ENCODE results near the gene CRTC3. TPM values are rescaled to one million over a fixed set of nuclear protein-coding genes. Genes with fewer than 3 reads are reported as not detected.

CRTC3 gene
- total RNA-seq, 2 donors from 2014 or later = 44.1 to 69.4 TPM

DNA sequence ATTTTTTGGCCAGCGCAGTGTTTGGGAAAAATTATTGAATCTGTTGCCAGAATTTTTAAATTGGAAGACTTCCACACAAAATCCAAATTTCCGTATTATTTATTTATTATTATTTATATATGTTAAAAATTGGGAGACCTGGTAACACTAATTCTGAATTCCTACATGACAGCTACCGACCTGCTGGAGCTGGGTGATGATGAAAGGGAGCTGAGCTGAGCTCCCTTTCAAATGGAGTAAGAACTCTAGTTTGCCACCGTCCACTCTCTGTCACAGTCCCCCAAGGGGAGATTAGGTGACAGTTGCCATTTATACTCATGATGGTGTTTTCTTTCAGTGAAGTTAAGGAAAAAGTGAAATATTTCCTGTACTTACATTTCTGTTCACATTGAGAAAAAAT, 1.4 kb downstream of the CRTC3 start:
- Mint-ChIP-seq H3K9me3 (no peaks in the 10 kb centered on the region), H3K4me3 (peak overlapping the region; percentile 98), H3K36me3 (no peaks in the 10 kb centered on the region), H3K4me1 (ENCODE audit: low read depth in 2 of 2) (peaks cover 36 to 51% of the 10 kb centered on the region in 2 donors), H3K27ac (peak overlapping the region; percentile 80 to 93), H3K27me3 (no peaks in the 10 kb centered on the region)
- ATAC-seq = no peak
- no peak for DNase-seq (ENCODE audit: low spot score)

DNA sequence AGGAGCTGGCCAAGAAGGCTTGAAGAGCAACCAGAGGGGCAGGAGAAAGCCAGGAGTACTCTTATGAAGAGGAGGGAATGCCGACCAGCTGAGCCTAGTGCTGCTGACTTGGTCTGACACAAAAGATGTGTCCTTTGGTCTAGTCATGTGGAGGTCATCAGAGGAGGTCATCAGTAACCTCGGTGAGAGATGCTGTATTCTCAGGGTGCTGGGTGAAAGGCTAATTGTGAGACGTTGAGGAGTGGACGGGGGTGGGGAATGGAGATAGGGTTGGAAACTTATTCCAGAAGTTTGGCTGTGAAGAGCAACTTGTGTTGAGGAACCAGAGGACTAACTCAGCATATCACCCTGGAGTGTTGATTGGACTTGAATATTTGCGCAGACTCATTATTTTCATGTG, 5.5 kb downstream of the CRTC3 start:
- no peak for DNase-seq (ENCODE audit: low spot score)
- Mint-ChIP-seq H3K36me3 (peaks cover 6% of the 10 kb centered on the region), H3K4me3 (no peak overlapping the region), H3K27ac (peak overlapping the region in 1 of 2 donors; percentile 10), H3K4me1 (ENCODE audit: low read depth in 2 of 2) (peaks cover 46 to 56% of the 10 kb centered on the region in 2 donors), H3K27me3 (no peaks in the 10 kb centered on the region), H3K9me3 (no peaks in the 10 kb centered on the region)
- no peak for ATAC-seq

DNA sequence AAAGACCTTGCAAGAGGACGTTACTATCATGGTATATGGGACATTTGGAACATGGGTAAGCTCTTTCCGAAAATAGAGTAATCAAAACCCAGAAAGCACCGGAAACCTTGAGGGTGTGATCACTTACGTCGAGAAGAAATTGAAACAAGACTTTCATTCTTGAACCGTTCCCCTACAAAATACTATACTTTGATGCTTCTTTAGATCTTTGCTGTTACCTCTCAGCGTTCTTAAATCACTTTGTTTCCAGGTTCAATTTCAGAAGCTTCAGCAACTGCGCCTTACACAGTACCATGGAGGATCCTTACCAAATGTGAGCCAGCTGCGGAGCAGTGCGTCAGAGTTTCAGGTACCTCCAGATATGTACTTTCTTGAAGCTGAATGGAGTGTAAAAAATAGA, 10.1 kb downstream of the CRTC3 start:
- no peak for ATAC-seq
- Mint-ChIP-seq H3K27me3 (no peaks in the 10 kb centered on the region), H3K4me1 (ENCODE audit: low read depth in 2 of 2) (peaks cover 21 to 31% of the 10 kb centered on the region in 2 donors), H3K9me3 (no peaks in the 10 kb centered on the region), H3K36me3 (peaks cover 6% of the 10 kb centered on the region), H3K4me3 (peak overlapping the region; percentile 61), H3K27ac (peak overlapping the region in 1 of 2 donors; percentile 86)
- DNase-seq (ENCODE audit: low spot score) = no peak

DNA sequence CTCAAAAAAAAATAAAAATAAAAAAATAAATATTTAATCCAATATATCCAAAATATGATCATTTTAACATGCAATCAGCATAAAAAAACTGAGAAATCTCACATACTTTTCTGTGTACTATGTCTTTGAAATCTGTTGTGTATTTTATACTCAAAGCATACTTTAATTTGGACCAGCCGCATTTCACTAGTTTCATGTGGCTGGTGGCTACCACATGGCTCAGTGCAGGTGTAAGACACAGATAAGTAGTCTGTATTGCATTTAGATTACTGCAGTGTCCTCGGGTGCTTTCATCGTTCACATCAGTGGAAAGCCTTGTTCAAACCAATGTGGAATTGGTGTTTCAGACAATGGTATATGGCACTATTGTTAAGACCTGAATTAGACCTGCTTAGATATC, 11.0 kb downstream of the CRTC3 start:
- Mint-ChIP-seq H3K27me3 (no peaks in the 10 kb centered on the region), H3K4me3 (no peak overlapping the region), H3K36me3 (peaks cover 6% of the 10 kb centered on the region), H3K4me1 (ENCODE audit: low read depth in 2 of 2) (peaks cover 18 to 29% of the 10 kb centered on the region in 2 donors), H3K9me3 (no peaks in the 10 kb centered on the region), H3K27ac (no peak overlapping the region)
- ATAC-seq (no peak), DNase-seq (ENCODE audit: low spot score) (no peak)

DNA sequence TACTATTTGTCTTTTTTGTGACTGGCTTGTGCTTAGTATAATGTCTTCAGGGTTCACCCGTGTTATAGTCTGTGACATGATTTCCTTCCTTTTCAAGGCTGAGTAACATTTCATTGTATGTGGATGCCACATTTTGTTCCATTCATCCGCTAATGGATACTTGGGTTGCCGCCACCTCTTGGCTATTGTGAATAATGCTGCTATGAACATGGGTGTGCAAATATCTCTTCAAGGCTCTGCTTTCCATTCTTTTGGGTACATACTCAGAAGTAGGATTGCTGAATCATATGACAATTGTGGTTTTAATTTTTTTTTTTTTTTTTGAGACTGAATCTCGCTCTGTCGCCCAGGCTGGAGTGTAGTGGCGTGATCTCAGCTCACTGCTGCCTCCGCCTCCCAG, 15.4 kb downstream of the CRTC3 start:
- Mint-ChIP-seq H3K27ac (peak overlapping the region in 1 of 2 donors; percentile 13), H3K9me3 (no peaks in the 10 kb centered on the region), H3K36me3 (peaks cover under 1% of the 10 kb centered on the region), H3K4me1 (ENCODE audit: low read depth in 2 of 2) (peaks cover 13 to 26% of the 10 kb centered on the region in 2 donors), H3K27me3 (no peaks in the 10 kb centered on the region), H3K4me3 (no peak overlapping the region)
- ATAC-seq (no peak), DNase-seq (ENCODE audit: low spot score) (no peak)

DNA sequence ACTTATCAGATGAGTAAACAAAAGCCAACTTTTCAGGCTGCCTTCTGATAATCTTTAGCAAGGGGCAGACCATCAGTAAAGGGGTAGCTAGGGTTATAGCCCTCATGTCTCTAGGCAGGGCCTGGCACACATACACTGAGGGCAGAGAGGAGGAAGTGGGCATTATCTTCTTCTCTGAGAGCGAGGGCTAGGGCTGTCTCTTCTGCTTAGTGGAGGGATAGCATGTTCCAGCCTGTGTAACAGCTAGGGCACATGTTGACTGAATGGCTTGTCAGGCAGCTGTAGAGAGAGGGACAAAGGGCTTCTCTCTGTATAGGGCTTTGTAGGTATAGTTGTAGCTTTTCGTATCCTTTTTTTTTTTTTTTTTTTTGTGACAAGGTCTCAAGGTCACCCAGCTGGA, 17.8 kb downstream of the CRTC3 start:
- ATAC-seq = peak; percentile 24 to 41
- Mint-ChIP-seq H3K27me3 (no peaks in the 10 kb centered on the region), H3K27ac (peak overlapping the region in 1 of 2 donors; percentile 65), H3K4me3 (no peak overlapping the region), H3K9me3 (no peaks in the 10 kb centered on the region), H3K4me1 (ENCODE audit: low read depth in 2 of 2) (peaks cover 24 to 34% of the 10 kb centered on the region in 2 donors), H3K36me3 (no peaks in the 10 kb centered on the region)
- no peak for DNase-seq (ENCODE audit: low spot score)

DNA sequence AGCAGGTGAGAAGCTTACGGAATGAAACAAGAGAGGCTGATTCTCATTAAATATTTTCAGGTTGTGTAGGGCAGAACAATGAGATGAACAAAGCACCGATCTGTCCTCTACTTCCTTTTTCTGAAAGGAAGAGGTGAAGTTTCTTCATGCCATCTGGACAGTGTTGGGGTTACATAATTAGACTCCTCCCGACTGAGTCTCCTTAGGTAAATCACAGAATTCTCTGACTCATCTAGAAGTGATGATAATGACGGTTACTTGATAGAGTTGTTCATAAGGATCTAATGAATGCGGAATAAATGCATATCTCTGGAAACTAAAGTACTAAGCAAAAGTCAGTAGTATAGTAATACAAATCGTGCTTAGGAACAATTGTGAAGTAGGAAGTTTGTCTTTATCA, 21.2 kb downstream of the CRTC3 start:
- no peaks in the 10 kb centered on the region for H3K36me3 Mint-ChIP-seq
- no peak for ATAC-seq
- no peaks in the 10 kb centered on the region for H3K27me3 Mint-ChIP-seq
- DNase-seq (ENCODE audit: low spot score) = no peak
- no peak overlapping the region for H3K4me3 Mint-ChIP-seq
- H3K27ac Mint-ChIP-seq = no peak overlapping the region
- peaks cover 34 to 42% of the 10 kb centered on the region in 2 donors for H3K4me1 Mint-ChIP-seq (ENCODE audit: low read depth in 2 of 2)
- H3K9me3 Mint-ChIP-seq = no peaks in the 10 kb centered on the region

DNA sequence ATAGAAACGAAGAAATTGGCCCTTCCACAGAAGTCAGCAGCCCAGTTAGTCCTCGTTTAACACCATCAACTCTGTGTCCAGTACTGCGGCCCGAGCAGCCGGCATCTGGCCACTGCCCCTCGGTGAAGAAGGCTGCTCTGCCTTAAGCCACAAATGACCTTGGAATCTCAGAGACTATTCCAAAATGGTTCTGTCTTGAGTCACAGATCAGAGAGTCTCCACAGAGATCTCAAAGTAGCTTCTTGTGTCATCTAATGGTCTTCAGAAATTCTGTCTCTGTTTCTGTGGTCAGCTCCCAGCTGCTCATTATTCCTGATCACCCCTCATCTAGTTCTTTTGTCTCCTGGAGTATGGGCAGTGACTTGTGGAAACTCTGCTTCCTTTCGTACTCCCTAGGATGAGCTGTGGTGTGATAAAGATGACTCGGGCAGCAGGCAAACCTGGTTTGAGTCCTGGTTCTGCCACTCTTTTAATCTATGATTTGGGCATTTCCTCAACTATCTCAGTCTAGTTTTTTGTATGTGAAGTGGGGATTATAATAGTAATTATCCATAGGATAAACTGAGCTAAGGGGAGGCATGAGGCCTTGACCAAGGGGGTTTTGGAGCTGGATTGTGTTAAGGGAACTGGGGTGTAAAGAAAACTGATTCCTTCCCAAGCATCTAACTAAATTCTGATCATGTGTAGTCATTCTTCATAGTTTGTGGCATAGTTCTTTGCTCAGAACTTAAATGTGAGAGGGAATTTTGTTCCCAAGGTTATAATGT, 22.6 kb downstream of the CRTC3 start:
- Mint-ChIP-seq H3K4me3 (no peak overlapping the region), H3K9me3 (no peaks in the 10 kb centered on the region), H3K4me1 (ENCODE audit: low read depth in 2 of 2) (peaks cover 31 to 43% of the 10 kb centered on the region in 2 donors), H3K36me3 (no peaks in the 10 kb centered on the region), H3K27ac (peak overlapping the region in 1 of 2 donors; percentile 71), H3K27me3 (no peaks in the 10 kb centered on the region)
- ATAC-seq (no peak), DNase-seq (ENCODE audit: low spot score) (no peak)

DNA sequence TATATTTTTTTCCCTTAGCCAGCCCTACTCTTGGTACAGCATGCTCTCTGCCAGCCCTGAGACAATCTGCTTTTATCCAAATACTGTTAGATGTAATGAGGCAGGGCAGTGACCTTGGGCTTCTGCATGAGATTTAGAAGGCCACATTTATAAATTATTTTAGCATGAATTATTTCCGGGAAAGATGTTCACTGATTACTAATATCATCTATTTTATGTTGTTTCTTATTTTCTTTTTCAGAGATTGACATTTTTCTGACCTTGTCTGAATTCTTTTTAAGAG, 23.1 kb downstream of the CRTC3 start:
- DNase-seq (ENCODE audit: low spot score) (no peak), ATAC-seq (no peak)
- Mint-ChIP-seq H3K36me3 (no peaks in the 10 kb centered on the region), H3K4me1 (ENCODE audit: low read depth in 2 of 2) (peaks cover 32 to 44% of the 10 kb centered on the region in 2 donors), H3K9me3 (no peaks in the 10 kb centered on the region), H3K4me3 (no peak overlapping the region), H3K27ac (peak overlapping the region in 1 of 2 donors; percentile 71), H3K27me3 (no peaks in the 10 kb centered on the region)

DNA sequence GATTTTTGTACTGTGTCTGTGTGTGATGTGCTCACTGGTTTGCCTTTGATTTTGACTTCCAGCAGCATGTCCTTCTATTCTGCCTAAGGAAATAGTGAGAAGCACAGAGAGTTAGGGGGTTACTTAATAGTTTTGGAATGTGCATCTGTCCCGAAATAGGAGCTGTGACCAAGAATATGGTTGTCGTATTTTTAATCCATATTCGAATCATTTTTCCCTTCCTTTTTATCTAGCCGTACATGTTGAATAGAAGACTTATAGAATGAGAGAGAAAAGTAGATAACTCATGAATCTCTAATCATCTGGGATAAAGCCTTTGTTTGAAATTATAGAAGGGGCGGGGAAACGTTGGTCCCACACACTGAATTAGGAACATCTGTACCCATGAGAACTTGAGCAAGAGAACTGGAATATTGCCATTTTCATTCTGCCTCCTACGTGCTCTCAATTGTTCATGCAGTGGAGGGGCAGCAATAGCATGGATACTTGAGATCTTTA, 23.6 kb downstream of the CRTC3 start:
- DNase-seq (ENCODE audit: low spot score) (no peak), ATAC-seq (no peak)
- Mint-ChIP-seq H3K9me3 (no peaks in the 10 kb centered on the region), H3K4me3 (no peak overlapping the region), H3K4me1 (ENCODE audit: low read depth in 2 of 2) (peaks cover 35 to 44% of the 10 kb centered on the region in 2 donors), H3K36me3 (no peaks in the 10 kb centered on the region), H3K27ac (peak overlapping the region in 1 of 2 donors; percentile 71), H3K27me3 (no peaks in the 10 kb centered on the region)

DNA sequence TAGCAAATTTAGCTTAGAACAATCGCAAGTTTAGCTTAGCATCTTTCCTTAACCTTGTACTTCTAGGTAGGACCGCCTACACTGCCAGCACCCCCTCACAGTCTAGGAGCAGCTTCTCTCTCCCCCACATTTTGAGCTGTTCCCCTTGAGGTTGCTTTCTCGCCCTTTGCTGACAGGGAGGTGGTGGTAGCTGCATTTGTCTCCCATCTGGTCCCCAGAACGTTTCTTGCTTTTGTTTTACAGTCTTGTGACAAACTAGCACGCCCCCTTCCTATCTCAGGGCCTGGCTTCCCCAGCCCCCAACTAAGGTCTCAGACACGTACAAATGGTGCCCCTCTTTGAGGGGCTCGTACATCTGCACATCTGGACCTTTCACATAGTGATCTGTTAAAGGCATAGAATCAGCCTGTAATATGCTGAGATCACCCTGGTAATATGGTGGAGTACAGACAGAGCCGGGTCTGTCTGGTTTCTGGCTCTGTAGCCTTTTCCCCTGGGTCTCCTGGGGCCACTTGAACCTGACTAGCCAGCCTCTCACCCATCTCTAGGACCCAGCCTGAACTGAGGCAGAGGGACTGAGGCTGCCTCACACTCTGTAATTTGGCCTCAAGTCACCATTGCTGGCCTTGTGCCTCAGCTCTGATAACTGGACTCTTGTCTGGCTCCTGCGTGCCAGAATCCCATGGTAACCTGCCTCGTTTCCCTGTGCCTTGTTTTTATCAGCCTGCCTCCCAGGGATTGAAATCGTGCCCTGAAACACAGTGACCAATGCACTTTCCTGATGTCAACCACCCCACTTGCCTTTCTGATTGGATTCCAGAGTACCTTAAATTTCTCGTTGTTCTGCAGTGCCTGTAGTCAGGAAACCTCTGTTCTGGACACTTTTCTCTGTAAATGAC, 27.7 kb downstream of the CRTC3 start:
- no peaks in the 10 kb centered on the region for H3K36me3 Mint-ChIP-seq
- H3K27me3 Mint-ChIP-seq = no peaks in the 10 kb centered on the region
- no peaks in the 10 kb centered on the region for H3K9me3 Mint-ChIP-seq
- peak overlapping the region; percentile 5 to 15 for H3K27ac Mint-ChIP-seq
- no peak overlapping the region for H3K4me3 Mint-ChIP-seq
- peaks cover 47 to 54% of the 10 kb centered on the region in 2 donors for H3K4me1 Mint-ChIP-seq (ENCODE audit: low read depth in 2 of 2)
- DNase-seq (ENCODE audit: low spot score) (no peak), ATAC-seq (no peak)

DNA sequence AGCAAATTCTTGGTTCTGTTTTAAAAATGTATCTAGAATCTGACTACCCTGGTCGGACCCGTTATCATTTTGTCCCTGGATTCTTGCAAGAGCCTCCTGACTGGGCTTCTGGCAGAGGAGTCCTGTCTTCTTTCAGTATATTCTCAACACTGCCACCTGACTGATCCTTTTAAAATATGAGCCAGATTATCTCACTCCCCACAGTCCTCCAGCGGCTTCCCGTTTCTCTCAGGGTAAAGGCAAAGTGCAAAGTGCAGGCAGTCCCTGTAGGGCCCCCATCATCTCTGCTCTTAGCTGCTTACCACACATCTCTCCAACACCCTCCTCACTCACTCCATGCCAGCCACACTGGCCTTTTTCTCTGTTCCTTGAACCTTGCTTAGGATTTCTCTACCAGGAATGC, 28.4 kb downstream of the CRTC3 start:
- ATAC-seq = peak in 1 of 2 donors; percentile 24
- DNase-seq (ENCODE audit: low spot score) = no peak
- no peaks in the 10 kb centered on the region for H3K36me3 Mint-ChIP-seq
- no peaks in the 10 kb centered on the region for H3K27me3 Mint-ChIP-seq
- H3K4me3 Mint-ChIP-seq = no peak overlapping the region
- H3K27ac Mint-ChIP-seq = peak overlapping the region in 1 of 2 donors; percentile 5
- no peaks in the 10 kb centered on the region for H3K9me3 Mint-ChIP-seq
- H3K4me1 Mint-ChIP-seq (ENCODE audit: low read depth in 2 of 2) = peaks cover 48 to 54% of the 10 kb centered on the region in 2 donors

DNA sequence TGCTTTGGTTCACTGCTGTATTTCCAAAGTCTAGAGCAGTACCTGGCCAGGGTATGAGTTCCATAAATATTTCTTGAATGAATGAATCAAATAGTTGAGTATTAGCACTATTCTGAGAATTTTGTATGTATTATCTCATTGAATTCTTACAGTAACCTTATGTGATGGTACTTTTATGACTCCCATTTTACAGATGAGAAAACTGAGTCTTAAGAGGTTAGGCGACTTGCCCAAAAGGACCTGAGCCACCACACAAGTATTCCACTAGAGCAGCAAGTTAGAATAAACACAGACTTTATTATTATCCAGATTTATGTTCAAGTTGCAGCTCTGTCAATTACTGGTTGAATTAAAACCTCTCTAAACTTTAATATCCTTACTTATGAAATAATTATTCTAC, 29.4 kb downstream of the CRTC3 start:
- H3K27ac Mint-ChIP-seq = no peak overlapping the region
- no peak overlapping the region for H3K4me3 Mint-ChIP-seq
- DNase-seq (ENCODE audit: low spot score) (no peak), ATAC-seq (no peak)
- peaks cover 49 to 55% of the 10 kb centered on the region in 2 donors for H3K4me1 Mint-ChIP-seq (ENCODE audit: low read depth in 2 of 2)
- H3K36me3 Mint-ChIP-seq = no peaks in the 10 kb centered on the region
- H3K9me3 Mint-ChIP-seq = no peaks in the 10 kb centered on the region
- H3K27me3 Mint-ChIP-seq = no peaks in the 10 kb centered on the region

DNA sequence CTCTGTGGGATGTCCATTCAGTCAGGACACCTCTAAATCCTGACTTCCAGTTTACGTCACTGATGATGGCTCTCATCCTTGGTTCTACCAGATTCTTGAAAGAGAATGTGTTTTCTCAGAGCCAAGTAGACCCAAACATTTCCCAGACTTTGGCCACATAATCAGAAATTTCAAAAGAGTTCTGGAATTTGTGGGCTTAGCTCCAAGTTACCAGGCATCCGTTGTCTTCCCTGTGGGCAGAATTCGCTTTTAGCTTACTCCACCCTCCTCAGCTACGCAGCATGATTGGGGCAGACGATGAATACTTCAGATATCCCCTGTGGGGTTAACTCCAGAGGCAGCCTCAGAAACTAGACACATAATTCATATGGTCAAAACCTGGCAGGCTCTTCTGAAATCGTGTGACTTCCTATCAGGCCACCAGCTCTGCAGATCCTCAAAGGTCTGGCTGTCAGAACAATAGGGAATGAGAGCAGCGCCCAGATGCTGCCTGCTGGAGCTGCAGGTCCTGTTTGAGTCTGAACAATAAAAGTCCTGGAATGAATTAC, 30.6 kb downstream of the CRTC3 start:
- Mint-ChIP-seq H3K27me3 (no peaks in the 10 kb centered on the region), H3K36me3 (no peaks in the 10 kb centered on the region), H3K4me3 (no peak overlapping the region), H3K9me3 (no peaks in the 10 kb centered on the region), H3K4me1 (ENCODE audit: low read depth in 2 of 2) (peaks cover 55 to 61% of the 10 kb centered on the region in 2 donors), H3K27ac (peak overlapping the region in 1 of 2 donors; percentile 21)
- DNase-seq (ENCODE audit: low spot score) (no peak), ATAC-seq (no peak)
